H1 (cell line): ENCODE data around the gene DYNLT2. TPM values are rescaled to one million over a fixed set of nuclear protein-coding genes. Genes with fewer than 3 reads are reported as not detected.

Experiments
- BRCA1 ChIP-seq: IDR thresholded peaks from 2 replicates; pipeline ENCODE4 v1.6.1; 2012; ENCODE audit warnings: low read depth, low read length, improper control_type of control experiment
- CHD7 ChIP-seq: fragments of 300-600 bp; sonication (generic); IDR thresholded peaks from 2 replicates; pipeline ENCODE4 v1.7.1; 2012; ENCODE audit warnings: low read length, moderate library complexity, mild to moderate bottlenecking, inconsistent platforms; ENCODE audit not compliant: insufficient replicate concordance
- CTBP2 ChIP-seq: IDR thresholded peaks from 2 replicates; pipeline ENCODE4 v1.7.0; 2011; ENCODE audit warnings: borderline replicate concordance, mild to moderate bottlenecking, moderate library complexity, mixed read lengths, low read length; ENCODE audit not compliant: insufficient read depth, insufficient read length
- EGR1 ChIP-seq: IDR thresholded peaks from 2 replicates; pipeline ENCODE4 v1.6.1; 2011; ENCODE audit warnings: low read depth, low read length, borderline replicate concordance
- EZH2 ChIP-seq: fragments of 200-600 bp; sonication (generic); IDR thresholded peaks from 2 replicates; pipeline ENCODE4 v1.7.1; 2012; ENCODE audit warnings: low read depth, mild to moderate bottlenecking, moderate library complexity, low read length, inconsistent platforms; ENCODE audit not compliant: severe bottlenecking
- GABPA ChIP-seq: IDR thresholded peaks from 2 replicates; pipeline ENCODE4 v1.6.1; 2011; ENCODE audit warnings: mild to moderate bottlenecking, low read length, moderate library complexity, borderline replicate concordance; ENCODE audit not compliant: insufficient read depth
- NANOG ChIP-seq: IDR thresholded peaks from 2 replicates; pipeline ENCODE4 v1.6.1; 2011; ENCODE audit warnings: low read length, low read depth, mild to moderate bottlenecking, inconsistent platforms; ENCODE audit not compliant: insufficient read depth, poor library complexity, severe bottlenecking
- SIN3A ChIP-seq, 2 experiments: IDR thresholded peaks in 1 of 2; conservative IDR thresholded peaks in 1 of 2; 2 replicates each; pipeline ENCODE4 v1.6.1; 2011 to 2012; ENCODE audit warnings: low read length in 2 of 2, improper control_type of control experiment in 1 of 2, low read depth in 1 of 2, mild to moderate bottlenecking in 1 of 2
- SP1 ChIP-seq: IDR thresholded peaks from 2 replicates; pipeline ENCODE4 v1.6.1; 2011; ENCODE audit warnings: low read depth, low read length
- SP2 ChIP-seq: IDR thresholded peaks from 2 replicates; pipeline ENCODE4 v1.6.1; 2012; ENCODE audit warnings: mild to moderate bottlenecking, low read length, inconsistent platforms
- TCF12 ChIP-seq: IDR thresholded peaks from 2 replicates; pipeline ENCODE4 v1.6.1; 2011; ENCODE audit warnings: low read depth, mild to moderate bottlenecking, low read length
- polyA plus RNA-seq, 7 experiments: library from polyadenylated mRNA; depleted of rRNA in 3 of 7; stranded (reverse) in 5 of 7; unstranded in 2 of 7; fragments of >200 nt in 5 of 7; fragments of 200-250 nt in 2 of 7; gene quantifications; 1 replicate in 5 of 7; 2 replicates in 1 of 7; 4 replicates in 1 of 7; pipeline versions ENCODE4 v1.2.1 to v1.2.3, GENCODE V29; 2011 to 2013; ENCODE audit warnings: missing spikeins in 2 of 7, mixed read lengths in 2 of 7
- total RNA-seq: library from RNA; stranded (reverse); fragmentation: NEBNext Ultra II Directional; extraction: Animal tissue kit (Norgen Biotek cat#: 25700); gene quantifications from 2 replicates; pipeline ENCODE4 v1.2.1, GENCODE V29; 2021

DYNLT2 gene
- total and polyA plus RNA-seq, 2 of the 8 experiments (the other 6 are each of a cell fraction or from before 2014, with no cell fraction given), result 0.48 to 1.8 TPM

DNA sequence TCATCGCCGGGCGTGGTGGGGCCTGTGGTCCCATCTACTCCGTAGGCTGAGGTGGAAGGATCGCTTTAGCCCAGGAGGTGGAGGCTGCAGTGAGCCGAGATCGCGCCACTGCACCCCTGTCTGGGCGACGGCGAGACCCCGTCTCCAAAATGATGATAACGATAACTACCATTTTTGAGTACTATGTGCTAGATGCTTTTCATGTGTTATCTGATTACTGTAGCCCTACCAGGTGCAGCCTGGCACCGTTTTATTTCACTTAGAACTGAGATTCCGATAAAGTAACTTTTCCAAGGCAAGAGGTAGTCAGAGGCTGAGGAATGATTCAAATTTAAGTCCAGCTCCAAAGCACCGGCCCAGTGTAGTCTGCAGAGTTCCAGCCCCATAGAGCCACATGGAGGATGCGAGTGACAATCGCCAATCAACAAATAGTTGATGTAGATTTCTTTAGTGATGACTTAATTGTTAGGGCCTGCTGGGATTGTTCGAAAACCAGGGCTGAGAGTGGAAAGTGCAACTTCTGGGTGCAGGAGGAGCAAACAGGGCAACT is 777 bp upstream of the DYNLT2 start (continued):
- TF ChIP-seq CHD7 (no peak), NANOG (no peak), SP1 (no peak), CTBP2 (no peak), SIN3A (conservative IDR thresholded peaks at IDR 0.05 in 1 of 2, IDR thresholded peaks at IDR 0.05 in 1 of 2; ENCODE audit: low read depth in 1 of 2, low read length in 2 of 2) (no peak), TCF12 (no peak), GABPA (no peak), EZH2 (no peak), SP2 (no peak), EGR1 (no peak), BRCA1 (no peak)
